K562 (cell line): ENCODE results near the gene SETD5. TPM values are rescaled to one million over a fixed set of nuclear protein-coding genes. Genes with fewer than 3 reads are reported as not detected.

Experiments
- FOS ChIP-seq: IDR thresholded peaks from 3 replicates; pipeline ENCODE4 v1.6.1; 2011; ENCODE audit not compliant: insufficient read length; ENCODE audit errors: extremely low read depth
- FOXM1 ChIP-seq, 2 experiments: fragments of 450-650 bp in 1 of 2; sonication (generic) in 1 of 2; formaldehyde crosslinking in 1 of 2; IDR thresholded peaks; 2 replicates each; pipeline versions ENCODE4 v1.6.1 to v1.9.0; 2017 to 2022; ENCODE audit warnings: low read depth in 2 of 2, mild to moderate bottlenecking in 2 of 2, missing genetic modification reagents in 1 of 2, moderate library complexity in 1 of 2
- HOXB6 ChIP-seq: fragments of 250-450 bp; sonication (Bioruptor Pico); IDR thresholded peaks from 2 replicates; pipeline ENCODE4 v1.5.1; 2022; ENCODE audit warnings: mild to moderate bottlenecking, borderline replicate concordance
- KDM1A ChIP-seq, 2 experiments: fragments of 450-650 bp; IDR thresholded peaks; 2 replicates each; pipeline ENCODE4 v1.6.1; 2016; ENCODE audit warnings: mild to moderate bottlenecking in 2 of 2
- MAFF ChIP-seq: IDR thresholded peaks from 2 replicates; pipeline ENCODE4 v1.6.1; 2012; ENCODE audit warnings: low read length, improper control_type of control experiment
- RBM25 ChIP-seq: fragments of 200-400 bp; formaldehyde crosslinking; IDR thresholded peaks from 2 replicates; pipeline ENCODE4 v1.6.1; 2018; ENCODE audit warnings: low read length, low read depth, moderate library complexity; ENCODE audit not compliant: severe bottlenecking
- SFPQ ChIP-seq: fragments of 200-400 bp; formaldehyde crosslinking; IDR thresholded peaks from 2 replicates; pipeline ENCODE4 v1.6.1; 2017; ENCODE audit warnings: mild to moderate bottlenecking, low read depth, low read length, moderate library complexity
- SP1 ChIP-seq: sonication (generic); formaldehyde crosslinking; IDR thresholded peaks from 2 replicates; pipeline ENCODE4 v1.8.1; 2022; ENCODE audit warnings: mild to moderate bottlenecking, missing genetic modification reagents
- XRCC5 ChIP-seq: fragments of 200-400 bp; formaldehyde crosslinking; IDR thresholded peaks from 2 replicates; pipeline ENCODE4 v1.6.1; 2017; ENCODE audit warnings: low read depth, mild to moderate bottlenecking, low read length
- ZBTB26 ChIP-seq: fragments of 450-650 bp; formaldehyde crosslinking; IDR thresholded peaks from 2 replicates; pipeline ENCODE4 v1.4.0; 2022; ENCODE audit warnings: missing genetic modification characterization
- ZBTB40 ChIP-seq, 2 experiments: fragments of 450-650 bp in 1 of 2; sonication (generic) in 1 of 2; formaldehyde crosslinking in 1 of 2; IDR thresholded peaks; 2 replicates each; pipeline versions ENCODE4 v1.7.1 to v1.9.0; 2016 to 2022; ENCODE audit warnings: inconsistent platforms in 1 of 2, mild to moderate bottlenecking in 1 of 2, missing genetic modification reagents in 1 of 2
- ZKSCAN8 ChIP-seq: fragments of 200-800 bp; sonication (Bioruptor generic); IDR thresholded peaks from 2 replicates; pipeline ENCODE4 v1.6.1; 2016; ENCODE audit warnings: missing genetic modification characterization, missing compliant biosample characterization
- polyA plus RNA-seq, 8 experiments: library from polyadenylated mRNA; depleted of rRNA in 4 of 8; stranded (reverse) in 5 of 8; unstranded in 3 of 8; fragments of >200 nt; fragmentation: Nextera tagmentation in 2 of 8; fragmentation: Illumina TruSeq in 1 of 8; extraction: Ambion mirVana in 2 of 8; extraction: Trizol in 1 of 8; gene quantifications; 2 replicates each; pipeline versions ENCODE4 v1.2.1 to v1.2.3, GENCODE V29; 2011 to 2014; ENCODE audit warnings: inconsistent platforms in 1 of 8, missing spikeins in 1 of 8
- total RNA-seq, 7 experiments: library from RNA; depleted of rRNA in 6 of 7; stranded (reverse); fragments of >200 nt in 6 of 7; fragmentation: Illumina TruSeq in 2 of 7; extraction: Trizol in 2 of 7; gene quantifications; 2 replicates each; pipeline versions ENCODE4 v1.2.1 to v1.2.3, GENCODE V29; 2011 to 2021; ENCODE audit warnings: low replicate concordance in 1 of 7

The SETD5 gene
- total and polyA plus RNA-seq, 9 of the 15 experiments (the other 6 are each of a cell fraction or from before 2014, with no cell fraction given), result 20.8 to 135 (median 87.2) TPM

- TF ChIP-seq ZBTB26 (CRISPR knock-in tag), result peak; percentile 98
- TF ChIP-seq XRCC5, result peak; percentile 61; the same call in 1 of the 2 replicates
- no peak for TF ChIP-seq ZKSCAN8 (CRISPR knock-in tag)
- TF ChIP-seq KDM1A (IDR thresholded peaks at IDR 0.05), result no peak
- TF ChIP-seq FOS, result peak; percentile 93
- TF ChIP-seq SP1 (CRISPR knock-in tag), result peak; percentile 99
- peak; percentile 15; the same call in 1 of the 2 replicates for TF ChIP-seq FOXM1 (IDR thresholded peaks at IDR 0.05; ENCODE audit: low read depth)
- peak; percentile 61; the same call in 1 of the 2 replicates for TF ChIP-seq FOXM1 (CRISPR knock-in tag; IDR thresholded peaks at IDR 0.05; ENCODE audit: low read depth)
- peak; percentile 21 for TF ChIP-seq RBM25
- TF ChIP-seq HOXB6 (CRISPR knock-in tag), result 0 out of 2 replicates have a peak, but pooled peaks have one; percentile 50
- TF ChIP-seq MAFF, result peak; percentile 35; the same call in 1 of the 2 replicates
- TF ChIP-seq ZBTB40 (IDR thresholded peaks at IDR 0.05), result peak; percentile 90
- TF ChIP-seq ZBTB40 (CRISPR knock-in tag; IDR thresholded peaks at IDR 0.05), result no peak
- TF ChIP-seq SFPQ, result peak; percentile 86
These were observed 633 bp upstream of the SETD5 start (continued) for GRCh38 chr3:9396632-9397331.
